ENCODE measurements around the gene TBXAS1. TPM values are rescaled to one million over a fixed set of nuclear protein-coding genes. Genes with fewer than 3 reads are reported as not detected.

The TBXAS1 gene
- total RNA-seq, 1 donor from 2014 or later = 6.2 TPM

GRCh38 chr7:140005341-140005740 lies 176.3 kb downstream of the TBXAS1 start:
- DNase-seq = no peak

GRCh38 chr7:140005754-140006503 lies 176.9 kb downstream of the TBXAS1 start:
- DNase-seq = no peak

- no peak for DNase-seq
Measured at GRCh38 chr7:140006600-140006999, 177.5 kb downstream of the TBXAS1 start.

GRCh38 chr7:140007051-140007690 lies 178.1 kb downstream of the TBXAS1 start:
- DNase-seq = no peak

GRCh38 chr7:140008755-140009610 lies 179.9 kb downstream of the TBXAS1 start:
- DNase-seq = no peak

GRCh38 chr7:140009735-140010134 lies 180.7 kb downstream of the TBXAS1 start:
- no peak for DNase-seq

GRCh38 chr7:140010194-140010895 lies 181.3 kb downstream of the TBXAS1 start:
- DNase-seq = no peak

GRCh38 chr7:140013676-140014075 lies 184.6 kb downstream of the TBXAS1 start:
- no peak for DNase-seq

GRCh38 chr7:140014123-140014522 lies 185.1 kb downstream of the TBXAS1 start:
- no peak for DNase-seq

GRCh38 chr7:140015471-140015970 lies 186.5 kb downstream of the TBXAS1 start:
- no peak for DNase-seq

- no peak for DNase-seq
Measured at GRCh38 chr7:140016540-140016939, 187.5 kb downstream of the TBXAS1 start.

GRCh38 chr7:140017034-140017433 lies 188.0 kb downstream of the TBXAS1 start:
- DNase-seq = no peak

GRCh38 chr7:140017543-140017942 lies 188.5 kb downstream of the TBXAS1 start:
- DNase-seq = no peak

GRCh38 chr7:140018125-140019043 lies 189.3 kb downstream of the TBXAS1 start:
- no peak for DNase-seq

GRCh38 chr7:140019172-140019571 lies 190.1 kb downstream of the TBXAS1 start:
- DNase-seq = no peak

- no peak for DNase-seq
Measured at GRCh38 chr7:140019606-140020005, 190.5 kb downstream of the TBXAS1 start.

GRCh38 chr7:140021603-140022002 lies 192.5 kb downstream of the TBXAS1 start:
- DNase-seq = no peak

- DNase-seq = no peak
Measured at GRCh38 chr7:140022582-140023211, 193.6 kb downstream of the TBXAS1 start.

- DNase-seq = no peak
Measured at GRCh38 chr7:140023728-140024127, 194.7 kb downstream of the TBXAS1 start.

- no peak for DNase-seq
Measured at GRCh38 chr7:140024585-140024984, 195.5 kb downstream of the TBXAS1 start.

GRCh38 chr7:140025241-140025640 lies 196.2 kb downstream of the TBXAS1 start:
- no peak for DNase-seq

Measured in skin of body (tissue), 2 donors.